CD4-positive, alpha-beta T cell (primary cell): ENCODE data around the gene RNF126. TPM values are rescaled to one million over a fixed set of nuclear protein-coding genes. Genes with fewer than 3 reads are reported as not detected.

Experiments
- ATAC-seq: fragments of 200-7000 bp; cut with Tn5 transposase; one replicate; pipeline ENCODE4 v1.10.0; 2022; ENCODE audit warnings: mild to moderate bottlenecking; ENCODE audit not compliant: poor library complexity
- CTCF ChIA-PET: fragments of 350-600 bp; sonication (Branson Sonifier 250); formaldehyde crosslinking; loops from one replicate; lab custom pipeline; 2021; ENCODE audit warnings: antibody characterized with exemption, inconsistent platforms; lab: Charles Lee
- POLR2A ChIA-PET: fragments of 350-600 bp; sonication (Branson Sonifier 250); formaldehyde crosslinking; loops from one replicate; lab custom pipeline; 2021; ENCODE audit warnings: antibody characterized with exemption, inconsistent platforms; lab: Charles Lee
- DNase-seq, 14 experiments: peaks; one replicate each; pipeline ENCODE4 v3.0.0-alpha.2; 2013 to 2020; ENCODE audit warnings: mixed read lengths in 2 of 14
- H3K27ac ChIP-seq, 2 donors: one replicate each; pipeline versions ENCODE4 v1.5.1 to v1.7.0; 2013; ENCODE audit warnings: low read length in 2 of 2, low read depth in 1 of 2, mild to moderate bottlenecking in 1 of 2
- H3K27me3 ChIP-seq, 2 experiments: 1 replicate in 1 of 2; 2 replicates in 1 of 2; pipeline versions ENCODE4 v1.6.1 to v1.7.0; 2013; ENCODE audit warnings: low read length in 2 of 2, control low read depth in 1 of 2, mild to moderate bottlenecking in 1 of 2, moderate library complexity in 1 of 2; ENCODE audit not compliant: insufficient read depth in 2 of 2, control insufficient read depth in 1 of 2
- H3K36me3 ChIP-seq: one replicate; pipeline ENCODE4 v1.6.1; 2013; ENCODE audit warnings: low read length, control low read depth; ENCODE audit not compliant: insufficient read depth
- H3K4me1 ChIP-seq: one replicate; pipeline ENCODE4 v1.6.1; 2013; ENCODE audit warnings: low read length, control low read depth; ENCODE audit not compliant: insufficient read depth
- H3K4me3 ChIP-seq: one replicate; pipeline ENCODE4 v1.5.1; 2013; ENCODE audit warnings: mild to moderate bottlenecking, low read length, moderate library complexity
- H3K9me3 ChIP-seq, 2 experiments: 1 replicate in 1 of 2; 2 replicates in 1 of 2; pipeline versions ENCODE4 v1.6.1 to v1.7.0; 2013; ENCODE audit warnings: low read length in 2 of 2, mild to moderate bottlenecking in 2 of 2, control low read depth in 1 of 2, moderate library complexity in 1 of 2; ENCODE audit not compliant: control insufficient read depth in 1 of 2, insufficient read depth in 1 of 2
- H3K27ac Mint-ChIP-seq: one replicate; pipeline ENCODE4 v1.8.0; 2020; ENCODE audit warnings: mixed read lengths
- H3K27me3 Mint-ChIP-seq: one replicate; pipeline ENCODE4 v1.8.0; 2021; ENCODE audit warnings: mixed read lengths
- H3K36me3 Mint-ChIP-seq: one replicate; pipeline ENCODE4 v1.8.0; 2021; ENCODE audit warnings: low read depth, mixed read lengths
- H3K4me1 Mint-ChIP-seq: one replicate; pipeline ENCODE4 v1.8.0; 2021; ENCODE audit warnings: low read depth, mixed read lengths
- H3K4me3 Mint-ChIP-seq: one replicate; pipeline ENCODE4 v1.8.0; 2020; ENCODE audit warnings: mild to moderate bottlenecking, mixed read lengths
- H3K9me3 Mint-ChIP-seq: one replicate; pipeline ENCODE4 v1.8.0; 2020; ENCODE audit warnings: mixed read lengths
- intact Hi-C, 2 experiments: fragments of 100-400 bp; cut with DNase I in 1 of 2; cut with micrococcal nuclease in 1 of 2; formaldehyde crosslinking; loops; one replicate each; pipeline versions ENCODE4 v1.15.1 to v1.9.0; 2023 to 2025; cut with DNase I, micrococcal nuclease
- total RNA-seq, 174 experiments: library from RNA in 2 of 174; stranded (reverse) in 2 of 174; gene quantifications; one replicate each; pipeline ENCODE4 v1.2.3 and lab custom pipeline; 2021 to 2026
- TF ChIP-seq, protein P1 (sequence below): fragments of 200-600 bp; IDR thresholded peaks from one replicate; pipeline ENCODE4 v1.8.0; 2022; ENCODE audit warnings: antibody characterized with exemption, mild to moderate bottlenecking

RNF126 gene
- total RNA-seq, 2 experiments from 2014 or later = 112 to 119 TPM

- POLR2A ChIA-PET = no interaction called here
- intact Hi-C loops = no loop called here
- DNase-seq = peak in 1 of 14 experiments; percentile 12
- no peak overlapping the region for H3K27ac Mint-ChIP-seq
- Histone ChIP-seq H3K9me3 (no peaks in the 10 kb centered on the region), H3K27me3 (no peaks in the 10 kb centered on the region), H3K4me1 (no peaks in the 10 kb centered on the region), H3K36me3 (no peaks in the 10 kb centered on the region), H3K4me3 (no peak overlapping the region), H3K27ac (no peak overlapping the region)
- no peaks in the 10 kb centered on the region for H3K27me3 Mint-ChIP-seq
- H3K9me3 Mint-ChIP-seq = no peaks in the 10 kb centered on the region
- H3K4me3 Mint-ChIP-seq = no peak overlapping the region
- H3K36me3 Mint-ChIP-seq = no peaks in the 10 kb centered on the region
- ATAC-seq = no peak
- TF ChIP-seq, protein P1, sequence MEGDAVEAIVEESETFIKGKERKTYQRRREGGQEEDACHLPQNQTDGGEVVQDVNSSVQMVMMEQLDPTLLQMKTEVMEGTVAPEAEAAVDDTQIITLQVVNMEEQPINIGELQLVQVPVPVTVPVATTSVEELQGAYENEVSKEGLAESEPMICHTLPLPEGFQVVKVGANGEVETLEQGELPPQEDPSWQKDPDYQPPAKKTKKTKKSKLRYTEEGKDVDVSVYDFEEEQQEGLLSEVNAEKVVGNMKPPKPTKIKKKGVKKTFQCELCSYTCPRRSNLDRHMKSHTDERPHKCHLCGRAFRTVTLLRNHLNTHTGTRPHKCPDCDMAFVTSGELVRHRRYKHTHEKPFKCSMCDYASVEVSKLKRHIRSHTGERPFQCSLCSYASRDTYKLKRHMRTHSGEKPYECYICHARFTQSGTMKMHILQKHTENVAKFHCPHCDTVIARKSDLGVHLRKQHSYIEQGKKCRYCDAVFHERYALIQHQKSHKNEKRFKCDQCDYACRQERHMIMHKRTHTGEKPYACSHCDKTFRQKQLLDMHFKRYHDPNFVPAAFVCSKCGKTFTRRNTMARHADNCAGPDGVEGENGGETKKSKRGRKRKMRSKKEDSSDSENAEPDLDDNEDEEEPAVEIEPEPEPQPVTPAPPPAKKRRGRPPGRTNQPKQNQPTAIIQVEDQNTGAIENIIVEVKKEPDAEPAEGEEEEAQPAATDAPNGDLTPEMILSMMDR = no peak
- H3K4me1 Mint-ChIP-seq = no peaks in the 10 kb centered on the region
- CTCF ChIA-PET = no interaction called here
Measured at GRCh38 chr19:688992-689391, 26.0 kb upstream of the RNF126 start.

- ChIA-PET CTCF (no interaction called here), POLR2A (no interaction called here)
- H3K4me1 Mint-ChIP-seq = no peaks in the 10 kb centered on the region
- peaks cover 0 to 2% of the 10 kb centered on the region in 2 experiments for H3K9me3 ChIP-seq
- intact Hi-C loops = no loop called here
- TF ChIP-seq, protein P1 = no peak
- no peak overlapping the region for H3K27ac ChIP-seq
- no peaks in the 10 kb centered on the region for H3K9me3 Mint-ChIP-seq
- no peak for ATAC-seq
- H3K36me3 ChIP-seq = no peaks in the 10 kb centered on the region
- H3K4me1 ChIP-seq = no peaks in the 10 kb centered on the region
- H3K27me3 ChIP-seq = no peaks in the 10 kb centered on the region
- H3K36me3 Mint-ChIP-seq = no peaks in the 10 kb centered on the region
- H3K27ac Mint-ChIP-seq = no peak overlapping the region
- no peak overlapping the region for H3K4me3 ChIP-seq
- no peaks in the 10 kb centered on the region for H3K27me3 Mint-ChIP-seq
- H3K4me3 Mint-ChIP-seq = no peak overlapping the region
- no peak for DNase-seq
Measured at GRCh38 chr19:688214-688613, 25.2 kb upstream of the RNF126 start.

GRCh38 chr19:687569-688166 is 24.7 kb upstream of the RNF126 start:
- TF ChIP-seq, protein P1 = no peak
- ChIA-PET CTCF (no interaction called here), POLR2A (no interaction called here)
- no peaks in the 10 kb centered on the region for H3K4me1 Mint-ChIP-seq
- no peaks in the 10 kb centered on the region for H3K36me3 Mint-ChIP-seq
- H3K27ac ChIP-seq = no peak overlapping the region
- H3K4me3 Mint-ChIP-seq = no peak overlapping the region
- H3K4me3 ChIP-seq = no peak overlapping the region
- ATAC-seq (no peak), DNase-seq (no peak)
- no peak overlapping the region for H3K27ac Mint-ChIP-seq
- no peaks in the 10 kb centered on the region for H3K36me3 ChIP-seq
- no peaks in the 10 kb centered on the region for H3K27me3 ChIP-seq
- H3K9me3 Mint-ChIP-seq = no peaks in the 10 kb centered on the region
- H3K4me1 ChIP-seq = no peaks in the 10 kb centered on the region
- H3K27me3 Mint-ChIP-seq = no peaks in the 10 kb centered on the region
- H3K9me3 ChIP-seq = peaks cover 0 to 8% of the 10 kb centered on the region in 2 experiments
- intact Hi-C loops = no loop called here
